ENCODE measurements around the gene MNS1. TPM values are rescaled to one million over a fixed set of nuclear protein-coding genes. Genes with fewer than 3 reads are reported as not detected.
"Not testable (repeated sequence)": the region's sequence is repeated elsewhere in the genome, so short reads cannot be mapped to it uniquely, and the experiment has no call there.

Gene MNS1
- total and polyA plus RNA-seq, 3 experiments from 2014 or later, result 0.74 to 0.82 TPM; not detected in 1

GRCh38 chr15:56442354-56442753 lies 22.6 kb downstream of the MNS1 start:
- DNase-seq, result no peak
- Histone ChIP-seq H3K4me3 (ENCODE audit: low read length) (no peak overlapping the region), H3K4me1 (ENCODE audit: insufficient read depth, low read length) (no peaks in the 10 kb centered on the region), H3K27ac (ENCODE audit: low read depth, low read length) (no peak overlapping the region), H3K27me3 (ENCODE audit: insufficient read depth, low read length, poor library complexity, severe bottlenecking) (no peaks in the 10 kb centered on the region), H3K9me3 (ENCODE audit: low read length) (no peaks in the 10 kb centered on the region), H3K36me3 (ENCODE audit: insufficient read depth, low read length) (no peaks in the 10 kb centered on the region)
- Mint-ChIP-seq H3K36me3 (no peaks in the 10 kb centered on the region), H3K27me3 (peaks cover 0 to 2% of the 10 kb centered on the region in 2 donors), H3K4me1 (no peaks in the 10 kb centered on the region), H3K4me3 (no peak overlapping the region), H3K27ac (no peak overlapping the region), H3K9me3 (peaks cover 0 to 3% (median 0%) of the 10 kb centered on the region in 5 donors)
- CTCF ChIA-PET, result no interaction called here
- POLR2A ChIA-PET, result no interaction called here

DNA sequence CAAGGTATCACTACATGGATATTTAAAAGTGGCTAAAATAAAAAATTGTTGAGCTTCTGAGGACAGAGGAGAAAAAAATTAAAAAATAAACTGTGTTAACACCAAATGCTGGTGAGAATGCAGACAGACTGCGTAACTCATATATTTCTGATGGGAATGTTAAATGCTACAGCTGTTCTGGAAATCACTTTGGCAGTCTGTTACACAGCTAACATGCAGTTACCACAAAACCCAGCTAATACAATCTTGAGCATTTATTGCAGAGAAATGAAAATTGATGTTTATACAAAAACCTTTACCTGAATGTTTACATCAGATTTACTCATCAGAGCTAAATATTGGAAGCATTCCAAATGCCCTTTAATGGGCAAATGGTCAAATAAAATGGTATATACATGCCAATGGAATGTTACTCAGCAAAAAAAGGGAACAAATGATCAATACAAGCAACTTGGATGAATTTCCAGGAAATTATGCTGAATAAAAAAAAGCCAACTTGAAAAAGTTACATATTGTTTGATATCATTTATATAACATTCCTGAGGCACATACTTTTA lies 24.6 kb downstream of the MNS1 start:
- H3K4me1 Mint-ChIP-seq, result no peaks in the 10 kb centered on the region
- H3K4me3 ChIP-seq (ENCODE audit: low read length), result no peak overlapping the region
- peaks cover 6 to 7% of the 10 kb centered on the region in 2 donors for H3K27me3 Mint-ChIP-seq
- no peaks in the 10 kb centered on the region for H3K9me3 ChIP-seq (ENCODE audit: low read length)
- no peak overlapping the region for H3K27ac Mint-ChIP-seq
- H3K9me3 Mint-ChIP-seq, result peaks cover 0 to 3% (median 0%) of the 10 kb centered on the region in 5 donors
- H3K27ac ChIP-seq (ENCODE audit: low read depth, low read length), result no peak overlapping the region
- POLR2A ChIA-PET, result no interaction called here
- H3K27me3 ChIP-seq (ENCODE audit: insufficient read depth, low read length, poor library complexity, severe bottlenecking), result no peaks in the 10 kb centered on the region
- no peaks in the 10 kb centered on the region for H3K4me1 ChIP-seq (ENCODE audit: insufficient read depth, low read length)
- no peaks in the 10 kb centered on the region for H3K36me3 ChIP-seq (ENCODE audit: insufficient read depth, low read length)
- CTCF ChIA-PET, result no interaction called here
- H3K36me3 Mint-ChIP-seq, result no peaks in the 10 kb centered on the region
- DNase-seq, result no peak
- no peak overlapping the region for H3K4me3 Mint-ChIP-seq

GRCh38 chr15:56432304-56432703 lies 32.6 kb downstream of the MNS1 start:
- Histone ChIP-seq H3K36me3 (ENCODE audit: insufficient read depth, low read length) (no peaks in the 10 kb centered on the region), H3K27me3 (ENCODE audit: insufficient read depth, low read length, poor library complexity, severe bottlenecking) (no peaks in the 10 kb centered on the region), H3K4me3 (ENCODE audit: low read length) (no peak overlapping the region), H3K9me3 (ENCODE audit: low read length) (no peaks in the 10 kb centered on the region), H3K27ac (ENCODE audit: low read depth, low read length) (no peak overlapping the region), H3K4me1 (ENCODE audit: insufficient read depth, low read length) (no peaks in the 10 kb centered on the region)
- POLR2A ChIA-PET, result no interaction called here
- no peak for DNase-seq
- no peak overlapping the region for H3K27ac Mint-ChIP-seq
- no peak overlapping the region for H3K4me3 Mint-ChIP-seq
- H3K4me1 Mint-ChIP-seq, result no peaks in the 10 kb centered on the region
- peaks cover 7 to 24% of the 10 kb centered on the region in 2 donors for H3K27me3 Mint-ChIP-seq
- CTCF ChIA-PET, result no interaction called here
- no peaks in the 10 kb centered on the region for H3K9me3 Mint-ChIP-seq
- no peaks in the 10 kb centered on the region for H3K36me3 Mint-ChIP-seq

DNA sequence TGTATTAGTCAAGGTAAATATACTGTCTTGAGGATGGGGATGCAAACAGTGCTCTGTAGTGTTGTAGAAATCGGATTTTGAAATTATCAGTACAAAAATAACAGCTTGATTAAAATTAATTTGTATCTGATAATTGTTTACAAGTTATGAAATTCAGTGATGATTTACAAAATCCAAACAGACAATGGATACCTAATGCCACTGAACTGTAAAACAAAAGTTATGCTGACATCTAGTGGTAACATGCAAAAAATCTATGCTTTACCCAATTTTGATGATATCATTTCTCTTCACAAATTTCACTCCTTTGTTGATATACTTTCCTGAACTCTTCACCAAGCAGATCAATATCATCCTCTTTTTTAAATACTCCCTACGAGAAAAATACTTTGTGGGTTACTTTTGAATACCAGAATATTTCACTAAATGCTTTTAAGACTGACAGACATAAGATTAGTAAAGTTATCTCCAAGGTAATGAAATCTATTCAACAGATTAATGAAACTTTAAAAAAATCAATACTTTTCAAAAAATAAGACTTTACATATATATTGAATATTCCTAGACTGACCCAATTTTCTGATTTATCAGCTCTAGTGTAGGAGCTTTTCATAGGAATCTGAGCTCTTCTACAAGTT lies 36.0 kb downstream of the MNS1 start:
- DNase-seq, result no peak

GRCh38 chr15:56425976-56426375 lies 39.0 kb downstream of the MNS1 start:
- Histone ChIP-seq H3K27me3 (ENCODE audit: insufficient read depth, low read length, poor library complexity, severe bottlenecking) (no peaks in the 10 kb centered on the region), H3K4me1 (ENCODE audit: insufficient read depth, low read length) (no peaks in the 10 kb centered on the region), H3K9me3 (ENCODE audit: low read length) (no peaks in the 10 kb centered on the region), H3K4me3 (ENCODE audit: low read length) (no peak overlapping the region), H3K36me3 (ENCODE audit: insufficient read depth, low read length) (no peaks in the 10 kb centered on the region), H3K27ac (ENCODE audit: low read depth, low read length) (no peak overlapping the region)
- ChIA-PET CTCF (no interaction called here), POLR2A (no interaction called here)
- Mint-ChIP-seq H3K27ac (no peak overlapping the region), H3K9me3 (peaks cover 8 to 18% (median 12%) of the 10 kb centered on the region in 5 donors), H3K4me3 (no peak overlapping the region), H3K36me3 (peaks cover 0 to 4% (median 0%) of the 10 kb centered on the region in 3 donors), H3K27me3 (peaks cover 2 to 10% of the 10 kb centered on the region in 2 donors), H3K4me1 (no peaks in the 10 kb centered on the region)
- no peak for DNase-seq

More for the DNA sequence above, 36.0 kb downstream of the MNS1 start:
- POLR2A ChIA-PET, result no interaction called here
- peaks cover 8 to 16% (median 11%) of the 10 kb centered on the region in 5 donors for H3K9me3 Mint-ChIP-seq
- no peak overlapping the region for H3K4me3 ChIP-seq (ENCODE audit: low read length)
- H3K9me3 ChIP-seq (ENCODE audit: low read length), result no peaks in the 10 kb centered on the region
- H3K4me1 ChIP-seq (ENCODE audit: insufficient read depth, low read length), result no peaks in the 10 kb centered on the region
- no peaks in the 10 kb centered on the region for H3K4me1 Mint-ChIP-seq
- H3K36me3 ChIP-seq (ENCODE audit: insufficient read depth, low read length), result no peaks in the 10 kb centered on the region
- H3K27me3 Mint-ChIP-seq, result peaks cover 3 to 18% of the 10 kb centered on the region in 2 donors
- H3K27ac Mint-ChIP-seq, result no peak overlapping the region
- peaks cover 0 to 4% (median 0%) of the 10 kb centered on the region in 3 donors for H3K36me3 Mint-ChIP-seq
- CTCF ChIA-PET, result interaction anchor here (0.8 kb wide), 1 partner anchor 180 kb away, joined by 3 read pairs; no protein-coding TSS in a partner anchor
- no peak overlapping the region for H3K4me3 Mint-ChIP-seq
- H3K27me3 ChIP-seq (ENCODE audit: insufficient read depth, low read length, poor library complexity, severe bottlenecking), result no peaks in the 10 kb centered on the region
- no peak overlapping the region for H3K27ac ChIP-seq (ENCODE audit: low read depth, low read length)

DNA sequence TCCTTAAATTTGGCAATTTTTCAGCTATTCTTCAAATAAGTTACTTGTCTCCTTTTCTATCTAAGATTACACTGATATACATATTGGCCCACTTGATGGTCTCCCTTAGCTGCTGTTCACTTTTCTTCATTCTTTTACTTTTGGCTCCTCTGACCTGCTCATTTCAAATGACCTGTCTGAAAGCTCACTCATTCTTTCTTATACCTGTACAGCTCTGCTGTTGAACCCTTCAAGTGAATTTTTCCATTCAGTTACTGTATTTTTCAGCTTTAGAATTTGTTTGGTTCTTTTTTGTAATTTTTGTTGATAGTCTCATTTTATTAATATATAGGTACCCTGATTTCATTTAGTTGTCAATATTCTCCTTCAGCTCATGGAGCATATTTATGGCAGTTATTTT lies 39.7 kb downstream of the MNS1 start:
- H3K27ac Mint-ChIP-seq, result no peak overlapping the region
- Histone ChIP-seq H3K36me3 (ENCODE audit: insufficient read depth, low read length) (no peaks in the 10 kb centered on the region), H3K27ac (ENCODE audit: low read depth, low read length) (no peak overlapping the region), H3K9me3 (ENCODE audit: low read length) (no peaks in the 10 kb centered on the region), H3K4me1 (ENCODE audit: insufficient read depth, low read length) (no peaks in the 10 kb centered on the region), H3K27me3 (ENCODE audit: insufficient read depth, low read length, poor library complexity, severe bottlenecking) (no peaks in the 10 kb centered on the region), H3K4me3 (ENCODE audit: low read length) (no peak overlapping the region)
- ChIA-PET CTCF (no interaction called here), POLR2A (no interaction called here)
- H3K27me3 Mint-ChIP-seq, result peaks cover 5 to 10% of the 10 kb centered on the region in 2 donors
- H3K9me3 Mint-ChIP-seq, result peaks cover 8 to 18% (median 12%) of the 10 kb centered on the region in 5 donors
- DNase-seq, result no peak
- H3K36me3 Mint-ChIP-seq, result peaks cover 0 to 4% (median 0%) of the 10 kb centered on the region in 3 donors
- H3K4me1 Mint-ChIP-seq, result no peaks in the 10 kb centered on the region
- no peak overlapping the region for H3K4me3 Mint-ChIP-seq

- POLR2A ChIA-PET; H3K9me3 Mint-ChIP-seq; DNase-seq; H3K4me1 Mint-ChIP-seq; H3K27ac ChIP-seq (ENCODE audit: low read depth, low read length); CTCF ChIA-PET; H3K27me3 Mint-ChIP-seq; H3K36me3 ChIP-seq (ENCODE audit: insufficient read depth, low read length); H3K27me3 ChIP-seq (ENCODE audit: insufficient read depth, low read length, poor library complexity, severe bottlenecking); H3K4me1 ChIP-seq (ENCODE audit: insufficient read depth, low read length); H3K4me3 Mint-ChIP-seq; H3K4me3 ChIP-seq (ENCODE audit: low read length); H3K27ac Mint-ChIP-seq; H3K9me3 ChIP-seq (ENCODE audit: low read length); H3K36me3 Mint-ChIP-seq: not testable (repeated sequence)
Observed at GRCh38 chr15:56413114-56413733, 51.7 kb downstream of the MNS1 start.

DNA sequence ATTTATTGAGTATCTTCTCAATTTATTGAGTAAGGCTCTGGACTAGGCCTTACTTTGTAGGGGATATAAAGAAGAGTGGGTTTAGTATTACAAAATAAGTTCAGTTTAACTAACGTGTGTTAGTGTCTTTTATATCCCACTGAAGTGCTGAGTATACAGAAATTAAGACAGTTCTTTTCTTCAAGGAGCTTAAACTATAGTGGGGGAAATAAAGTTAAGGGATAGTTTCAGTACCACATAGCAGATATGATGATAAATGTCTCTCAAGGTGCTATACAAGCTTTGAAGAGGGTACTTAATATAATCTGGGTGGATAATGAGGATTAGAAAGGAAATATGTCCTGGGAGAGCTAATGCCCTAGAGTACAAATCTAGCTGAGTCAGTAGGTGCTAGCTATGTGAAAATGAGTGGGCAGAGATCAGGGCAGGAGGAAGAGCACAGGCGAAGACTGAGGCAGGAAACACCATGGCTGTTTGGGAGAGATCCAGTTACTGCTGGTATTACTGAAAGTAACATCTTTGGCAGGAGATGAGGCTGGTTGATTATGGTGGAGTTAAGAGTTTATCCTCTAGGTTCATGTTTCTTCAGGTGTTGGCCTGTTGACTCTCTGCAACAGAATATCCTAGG lies 53.7 kb downstream of the MNS1 start:
- H3K4me1 Mint-ChIP-seq, result no peaks in the 10 kb centered on the region
- H3K4me1 ChIP-seq (ENCODE audit: insufficient read depth, low read length), result no peaks in the 10 kb centered on the region
- H3K4me3 Mint-ChIP-seq, result no peak overlapping the region
- H3K27ac Mint-ChIP-seq, result no peak overlapping the region
- peaks cover 0 to 2% (median 0%) of the 10 kb centered on the region in 5 donors for H3K9me3 Mint-ChIP-seq
- H3K36me3 Mint-ChIP-seq, result no peaks in the 10 kb centered on the region
- no peak overlapping the region for H3K4me3 ChIP-seq (ENCODE audit: low read length)
- no peak for DNase-seq
- ChIA-PET POLR2A (no interaction called here), CTCF (no interaction called here)
- no peaks in the 10 kb centered on the region for H3K27me3 ChIP-seq (ENCODE audit: insufficient read depth, low read length, poor library complexity, severe bottlenecking)
- no peaks in the 10 kb centered on the region for H3K9me3 ChIP-seq (ENCODE audit: low read length)
- H3K27me3 Mint-ChIP-seq, result no peaks in the 10 kb centered on the region
- H3K36me3 ChIP-seq (ENCODE audit: insufficient read depth, low read length), result no peaks in the 10 kb centered on the region
- H3K27ac ChIP-seq (ENCODE audit: low read depth, low read length), result no peak overlapping the region
